Tibial nerve (tissue), 4 donors: ENCODE data around the gene QSOX2.

Experiments used
- CTCF ChIP-seq, 5 experiments: fragments of 200-600 bp in 3 of 5; fragments of 450-650 bp in 2 of 5; sonication (generic) in 3 of 5; IDR thresholded peaks; one replicate each; pipeline ENCODE4 v1.5.1; 2016 to 2019; ENCODE audit warnings: antibody characterized with exemption in 5 of 5, mild to moderate bottlenecking in 3 of 5, moderate library complexity in 2 of 5
- EP300 ChIP-seq, 2 donors: sonication (generic); formaldehyde crosslinking; IDR thresholded peaks; one replicate each; pipeline ENCODE4 v1.6.1; 2017; ENCODE audit warnings: antibody characterized with exemption in 2 of 2, mild to moderate bottlenecking in 1 of 2
- POLR2A ChIP-seq, 2 donors: fragments of 450-650 bp; IDR thresholded peaks; one replicate each; pipeline ENCODE4 v1.6.1; 2017; ENCODE audit warnings: antibody characterized with exemption in 2 of 2, mild to moderate bottlenecking in 2 of 2, moderate library complexity in 2 of 2

GRCh38 chr9:136244969-136245218 lies 718 bp downstream of the QSOX2 start:
- TF ChIP-seq CTCF (IDR thresholded peaks at IDR 0.05) (no peak), POLR2A (IDR thresholded peaks at IDR 0.05) (no peak), EP300 (IDR thresholded peaks at IDR 0.05) (no peak)
